Osteoblast (primary cell): Measurements from ENCODE around the gene CCDC77. TPM values are rescaled to one million over a fixed set of nuclear protein-coding genes. Genes with fewer than 3 reads are reported as not detected.
A peak's percentile ranks its signal among the peaks of the same experiment; 100 is the strongest.

ENCODE experiments used
- DNase-seq: peaks from one replicate; pipeline ENCODE4 v3.0.0; 2011; ENCODE audit warnings: low spot score, mixed read lengths; ENCODE audit not compliant: insufficient read length; ENCODE audit errors: missing footprints
- H2AFZ ChIP-seq: 2 replicates; pipeline ENCODE4 v1.6.0; 2011; ENCODE audit warnings: mild to moderate bottlenecking, low read length
- H3K27ac ChIP-seq: 2 replicates; pipeline ENCODE4 v1.5.1; 2011; ENCODE audit warnings: mild to moderate bottlenecking, low read depth, low read length, moderate library complexity
- H3K27me3 ChIP-seq: 2 replicates; pipeline ENCODE4 v1.6.0; 2012; ENCODE audit warnings: mild to moderate bottlenecking, control low read depth, inconsistent platforms, low read length, moderate library complexity; ENCODE audit not compliant: insufficient read depth
- H3K36me3 ChIP-seq: 2 replicates; pipeline ENCODE4 v1.5.1; 2011; ENCODE audit warnings: mild to moderate bottlenecking, low read length, control low read depth, moderate library complexity; ENCODE audit not compliant: insufficient read depth
- H3K4me1 ChIP-seq: 2 replicates; pipeline ENCODE4 v1.5.1; 2011; ENCODE audit warnings: mild to moderate bottlenecking, low read length, control low read depth, moderate library complexity; ENCODE audit not compliant: insufficient read depth
- H3K4me2 ChIP-seq: 2 replicates; pipeline ENCODE4 v1.6.0; 2011; ENCODE audit warnings: mild to moderate bottlenecking, low read length; ENCODE audit not compliant: insufficient read depth
- H3K4me3 ChIP-seq: fragments of 200-600 bp; sonication (generic); 3 replicates; pipeline ENCODE4 v1.5.1; 2012; ENCODE audit warnings: mild to moderate bottlenecking, low read length, inconsistent platforms; ENCODE audit not compliant: insufficient read depth
- H3K79me2 ChIP-seq: 2 replicates; pipeline ENCODE4 v1.6.0; 2012; ENCODE audit warnings: mild to moderate bottlenecking, low read length, control low read depth, inconsistent platforms; ENCODE audit not compliant: insufficient read depth
- H3K9me3 ChIP-seq: 2 replicates; pipeline ENCODE4 v1.5.1; 2011; ENCODE audit warnings: low read depth, low read length, control low read depth
- H4K20me1 ChIP-seq: 2 replicates; pipeline ENCODE4 v1.6.0; 2012; ENCODE audit warnings: mild to moderate bottlenecking, low read length, control low read depth; ENCODE audit not compliant: insufficient read depth
- total RNA-seq: library from RNA; depleted of rRNA; stranded (reverse); fragments of >200 nt; gene quantifications from 2 replicates; pipeline ENCODE4 v1.2.3, GENCODE V29; 2012
- TF ChIP-seq, protein P1 (sequence below): IDR thresholded peaks from 2 replicates; pipeline ENCODE4 v1.5.1; 2011; ENCODE audit warnings: mild to moderate bottlenecking, low read depth, low read length, moderate library complexity; ENCODE audit errors: extremely low read depth

CCDC77 gene
- total RNA-seq, 1 donor: 9.0 TPM

DNA sequence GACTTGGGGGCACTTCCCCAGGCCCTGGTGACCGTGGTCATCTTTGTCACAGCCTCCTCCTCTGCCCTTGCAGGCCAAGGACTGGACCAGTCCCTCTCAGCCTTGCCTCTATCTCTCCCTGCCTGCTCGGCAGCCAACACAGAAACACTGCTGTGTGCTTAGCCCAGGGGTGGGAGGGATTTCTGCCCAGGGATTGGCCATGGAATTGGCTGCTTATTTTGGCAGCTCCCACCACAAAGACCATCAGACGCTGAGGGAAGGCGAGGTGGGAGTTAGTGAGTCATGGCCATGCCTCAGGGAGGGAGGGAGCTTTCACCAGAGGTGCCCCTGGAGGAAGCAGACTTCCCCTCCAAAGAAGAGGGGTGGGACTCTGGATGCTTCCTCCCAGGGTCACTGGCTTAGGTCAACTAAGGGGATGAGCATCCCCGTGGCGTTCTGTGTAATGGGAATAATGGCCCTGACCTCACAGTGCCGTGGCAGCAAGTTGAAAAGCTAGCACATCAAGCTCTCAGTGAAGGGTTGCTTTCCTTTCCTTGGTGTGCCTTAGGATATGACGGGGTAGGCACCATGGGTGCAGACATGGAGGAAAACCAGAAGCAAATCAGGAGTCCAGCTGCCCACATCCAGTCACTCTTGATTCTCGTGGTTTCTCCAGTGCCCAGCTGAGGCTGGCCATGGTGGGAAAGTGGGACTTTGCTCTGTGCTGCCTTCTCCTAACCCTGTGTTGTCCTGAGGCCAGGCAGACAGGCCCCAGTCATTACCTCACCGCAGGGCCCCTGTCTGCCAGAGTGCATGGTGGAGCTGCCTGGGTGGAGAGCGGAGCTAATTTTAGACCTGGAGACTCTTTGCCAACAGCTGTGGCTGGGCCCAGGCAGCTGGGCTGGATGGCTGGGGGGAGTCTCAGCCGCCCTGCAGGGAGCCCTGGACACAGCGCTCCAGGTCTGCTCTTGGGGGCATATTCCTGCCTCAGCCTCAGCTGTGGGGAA lies 79.7 kb downstream of the CCDC77 start:
- Histone ChIP-seq H3K27ac (peak overlapping the region; percentile 58), H3K79me2 (no peaks in the 10 kb centered on the region), H3K4me3 (no peak overlapping the region), H3K27me3 (peaks cover 60% of the 10 kb centered on the region), H4K20me1 (no peaks in the 10 kb centered on the region), H3K9me3 (no peaks in the 10 kb centered on the region), H3K36me3 (no peaks in the 10 kb centered on the region), H3K4me1 (peaks cover 15% of the 10 kb centered on the region), H3K4me2 (peak overlapping the region; percentile 31), H2AFZ (peak overlapping the region; percentile 64)
- peak; percentile 90 for DNase-seq
- TF ChIP-seq, protein P1, sequence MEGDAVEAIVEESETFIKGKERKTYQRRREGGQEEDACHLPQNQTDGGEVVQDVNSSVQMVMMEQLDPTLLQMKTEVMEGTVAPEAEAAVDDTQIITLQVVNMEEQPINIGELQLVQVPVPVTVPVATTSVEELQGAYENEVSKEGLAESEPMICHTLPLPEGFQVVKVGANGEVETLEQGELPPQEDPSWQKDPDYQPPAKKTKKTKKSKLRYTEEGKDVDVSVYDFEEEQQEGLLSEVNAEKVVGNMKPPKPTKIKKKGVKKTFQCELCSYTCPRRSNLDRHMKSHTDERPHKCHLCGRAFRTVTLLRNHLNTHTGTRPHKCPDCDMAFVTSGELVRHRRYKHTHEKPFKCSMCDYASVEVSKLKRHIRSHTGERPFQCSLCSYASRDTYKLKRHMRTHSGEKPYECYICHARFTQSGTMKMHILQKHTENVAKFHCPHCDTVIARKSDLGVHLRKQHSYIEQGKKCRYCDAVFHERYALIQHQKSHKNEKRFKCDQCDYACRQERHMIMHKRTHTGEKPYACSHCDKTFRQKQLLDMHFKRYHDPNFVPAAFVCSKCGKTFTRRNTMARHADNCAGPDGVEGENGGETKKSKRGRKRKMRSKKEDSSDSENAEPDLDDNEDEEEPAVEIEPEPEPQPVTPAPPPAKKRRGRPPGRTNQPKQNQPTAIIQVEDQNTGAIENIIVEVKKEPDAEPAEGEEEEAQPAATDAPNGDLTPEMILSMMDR: no peak

DNA sequence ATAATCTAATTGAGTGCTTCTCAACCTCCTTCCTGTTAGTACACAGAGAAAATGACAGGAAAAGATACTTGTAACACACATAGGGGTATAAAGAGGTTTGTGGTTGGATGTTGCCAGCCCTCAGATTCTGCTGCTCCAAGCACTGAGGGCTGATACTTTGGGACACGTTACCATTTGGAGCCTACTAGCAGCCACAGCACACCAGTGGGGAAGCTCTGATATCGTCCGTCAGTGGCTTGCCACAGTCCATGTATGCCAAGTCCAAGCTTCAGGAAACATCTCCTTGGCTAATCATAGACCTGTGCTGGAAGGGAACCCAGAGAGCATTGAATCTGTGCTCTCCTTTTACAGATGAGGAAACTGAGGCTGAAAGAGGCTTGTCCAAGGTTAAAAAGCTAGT lies 80.6 kb downstream of the CCDC77 start:
- TF ChIP-seq, protein P1: no peak
- no peak overlapping the region for H3K27ac ChIP-seq
- H2AFZ ChIP-seq: no peak overlapping the region
- H4K20me1 ChIP-seq: no peaks in the 10 kb centered on the region
- no peak overlapping the region for H3K4me2 ChIP-seq
- no peak for DNase-seq
- no peak overlapping the region for H3K4me3 ChIP-seq
- peaks cover 56% of the 10 kb centered on the region for H3K27me3 ChIP-seq
- no peaks in the 10 kb centered on the region for H3K79me2 ChIP-seq
- no peaks in the 10 kb centered on the region for H3K36me3 ChIP-seq
- peaks cover 15% of the 10 kb centered on the region for H3K4me1 ChIP-seq
- no peaks in the 10 kb centered on the region for H3K9me3 ChIP-seq

DNA sequence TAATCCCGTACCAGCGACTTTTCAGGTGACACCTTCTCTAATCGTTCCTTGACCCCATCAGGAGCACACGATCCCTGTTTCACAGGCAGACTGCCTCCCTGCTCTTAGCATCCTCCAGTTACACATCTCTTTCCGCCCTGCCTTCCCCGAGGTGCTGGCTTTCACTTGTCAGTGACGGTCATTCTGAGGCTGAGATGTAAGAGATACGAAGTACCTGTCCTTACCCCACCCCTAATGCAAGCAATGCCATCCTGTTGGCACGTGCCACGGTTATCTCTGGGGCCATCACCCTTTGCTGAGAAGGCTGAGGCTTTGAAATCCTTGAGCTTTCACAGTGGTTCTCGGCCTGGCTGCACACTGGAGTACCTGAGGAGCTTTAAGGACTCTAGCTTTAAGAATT lies 82.7 kb downstream of the CCDC77 start:
- Histone ChIP-seq H3K4me2 (no peak overlapping the region), H3K36me3 (no peaks in the 10 kb centered on the region), H3K27me3 (peaks cover 42% of the 10 kb centered on the region), H4K20me1 (no peaks in the 10 kb centered on the region), H2AFZ (no peak overlapping the region), H3K79me2 (no peaks in the 10 kb centered on the region), H3K9me3 (no peaks in the 10 kb centered on the region), H3K27ac (no peak overlapping the region), H3K4me1 (peaks cover 15% of the 10 kb centered on the region), H3K4me3 (no peak overlapping the region)
- DNase-seq: no peak
- TF ChIP-seq, protein P1: no peak

DNA sequence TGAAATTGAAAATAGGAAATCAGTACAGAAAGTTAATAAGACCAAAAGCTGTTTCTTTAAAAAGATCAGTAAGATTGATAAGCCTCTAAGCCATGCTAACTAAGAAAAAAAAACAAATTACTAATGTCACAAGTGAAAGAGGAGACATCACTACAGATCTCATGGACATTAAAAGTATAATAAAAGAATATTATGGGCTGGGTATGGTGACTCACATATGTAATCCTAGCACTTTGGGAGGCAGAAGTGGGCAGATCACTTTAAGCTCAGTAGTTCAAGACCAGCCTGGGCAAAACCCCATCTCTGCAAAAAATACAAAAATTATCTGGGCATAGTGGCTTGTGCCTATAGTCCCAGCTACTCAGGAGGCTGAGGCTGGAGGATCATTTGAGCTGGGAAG lies 88.8 kb downstream of the CCDC77 start:
- Histone ChIP-seq H3K79me2 (no peaks in the 10 kb centered on the region), H2AFZ (no peak overlapping the region), H3K36me3 (no peaks in the 10 kb centered on the region), H3K9me3 (no peaks in the 10 kb centered on the region), H3K4me2 (no peak overlapping the region), H3K27ac (no peak overlapping the region), H3K4me3 (no peak overlapping the region), H3K4me1 (no peaks in the 10 kb centered on the region), H4K20me1 (no peaks in the 10 kb centered on the region), H3K27me3 (peaks cover 26% of the 10 kb centered on the region)
- TF ChIP-seq, protein P1: no peak
- no peak for DNase-seq
